Calu3 (cell line): ENCODE results near the gene CD37. TPM values are rescaled to one million over a fixed set of nuclear protein-coding genes. Genes with fewer than 3 reads are reported as not detected.
"Not testable (repeated sequence)": the region's sequence is repeated elsewhere in the genome, so short reads cannot be mapped to it uniquely, and the experiment has no call there.

Experiments used
- BruUV-seq: library from RNA; stranded (reverse); fragments of 400-500 nt; replicated peaks from 2 replicates; lab custom pipeline; 2021; lab: Mats Ljungman, UMichigan
- CTCF ChIA-PET: fragments of 300-600 bp; sonication (Branson Sonifier 250); formaldehyde crosslinking; loops from one replicate; lab custom pipeline; 2022; ENCODE audit warnings: antibody characterized with exemption; lab: Charles Lee
- DNase-seq: peaks from one replicate; pipeline ENCODE4 v3.0.0; 2022
- H3K27ac Mint-ChIP-seq: one replicate; pipeline ENCODE4 v1.8.0; 2022; ENCODE audit warnings: mixed read lengths; ENCODE audit not compliant: unreplicated experiment
- H3K27me3 Mint-ChIP-seq: one replicate; pipeline ENCODE4 v1.8.0; 2022; ENCODE audit warnings: mixed read lengths; ENCODE audit not compliant: unreplicated experiment
- H3K36me3 Mint-ChIP-seq: one replicate; pipeline ENCODE4 v1.8.0; 2022; ENCODE audit warnings: mild to moderate bottlenecking, moderate library complexity, mixed read lengths; ENCODE audit not compliant: insufficient read depth, unreplicated experiment
- H3K4me1 Mint-ChIP-seq: one replicate; pipeline ENCODE4 v1.8.0; 2022; ENCODE audit warnings: mild to moderate bottlenecking, low read depth, mixed read lengths; ENCODE audit not compliant: unreplicated experiment
- H3K4me3 Mint-ChIP-seq: one replicate; pipeline ENCODE4 v1.8.0; 2022; ENCODE audit warnings: mild to moderate bottlenecking, low read depth, moderate library complexity, mixed read lengths; ENCODE audit not compliant: unreplicated experiment
- H3K9me3 Mint-ChIP-seq: one replicate; pipeline ENCODE4 v1.8.0; 2022; ENCODE audit warnings: low read depth, mixed read lengths; ENCODE audit not compliant: unreplicated experiment
- intact Hi-C: fragments of 100-400 bp; cut with micrococcal nuclease; formaldehyde crosslinking; loops from one replicate; pipeline ENCODE4 v1.10.0; 2022; ENCODE audit not compliant: unreplicated experiment
- total RNA-seq: library from RNA; stranded (reverse); gene quantifications from 2 replicates; pipeline ENCODE4 v1.2.3, GENCODE V29; 2022
- TF ChIP-seq, protein P1 (sequence below): fragments of 200-600 bp; IDR thresholded peaks from one replicate; pipeline ENCODE4 v1.8.0; 2022; ENCODE audit warnings: antibody characterized with exemption; ENCODE audit not compliant: unreplicated experiment

The CD37 gene
- total RNA-seq, 1 experiment from 2014 or later: not detected

DNA sequence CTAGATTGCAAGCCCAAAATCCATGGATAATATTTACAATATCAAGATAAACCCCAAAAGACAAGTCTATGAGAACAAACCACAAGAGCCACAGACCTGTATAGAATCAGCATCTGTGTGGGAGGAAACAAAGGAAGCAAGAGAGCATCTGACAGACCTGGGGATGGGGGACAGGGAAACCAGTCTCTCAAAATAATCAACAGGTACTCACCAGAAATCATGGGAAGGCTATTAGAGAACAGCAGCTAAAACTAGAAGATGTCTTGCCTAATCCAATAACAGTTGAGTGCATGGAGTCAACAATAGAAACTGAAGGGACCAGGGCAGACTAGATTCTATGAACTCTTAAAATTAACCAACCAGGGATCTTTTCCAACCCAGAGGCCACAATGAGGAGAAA lies 18.9 kb upstream of the CD37 start:
- CTCF ChIA-PET: no interaction called here
- Mint-ChIP-seq H3K27me3 (peaks cover 46% of the 10 kb centered on the region), H3K4me1 (no peaks in the 10 kb centered on the region), H3K36me3 (no peaks in the 10 kb centered on the region), H3K4me3 (no peak overlapping the region), H3K27ac (no peak overlapping the region), H3K9me3 (peaks cover 7% of the 10 kb centered on the region)
- TF ChIP-seq, protein P1, sequence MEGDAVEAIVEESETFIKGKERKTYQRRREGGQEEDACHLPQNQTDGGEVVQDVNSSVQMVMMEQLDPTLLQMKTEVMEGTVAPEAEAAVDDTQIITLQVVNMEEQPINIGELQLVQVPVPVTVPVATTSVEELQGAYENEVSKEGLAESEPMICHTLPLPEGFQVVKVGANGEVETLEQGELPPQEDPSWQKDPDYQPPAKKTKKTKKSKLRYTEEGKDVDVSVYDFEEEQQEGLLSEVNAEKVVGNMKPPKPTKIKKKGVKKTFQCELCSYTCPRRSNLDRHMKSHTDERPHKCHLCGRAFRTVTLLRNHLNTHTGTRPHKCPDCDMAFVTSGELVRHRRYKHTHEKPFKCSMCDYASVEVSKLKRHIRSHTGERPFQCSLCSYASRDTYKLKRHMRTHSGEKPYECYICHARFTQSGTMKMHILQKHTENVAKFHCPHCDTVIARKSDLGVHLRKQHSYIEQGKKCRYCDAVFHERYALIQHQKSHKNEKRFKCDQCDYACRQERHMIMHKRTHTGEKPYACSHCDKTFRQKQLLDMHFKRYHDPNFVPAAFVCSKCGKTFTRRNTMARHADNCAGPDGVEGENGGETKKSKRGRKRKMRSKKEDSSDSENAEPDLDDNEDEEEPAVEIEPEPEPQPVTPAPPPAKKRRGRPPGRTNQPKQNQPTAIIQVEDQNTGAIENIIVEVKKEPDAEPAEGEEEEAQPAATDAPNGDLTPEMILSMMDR: no peak
- intact Hi-C loops: no loop called here
- no TSS peak for BruUV-seq
- no peak for DNase-seq

DNA sequence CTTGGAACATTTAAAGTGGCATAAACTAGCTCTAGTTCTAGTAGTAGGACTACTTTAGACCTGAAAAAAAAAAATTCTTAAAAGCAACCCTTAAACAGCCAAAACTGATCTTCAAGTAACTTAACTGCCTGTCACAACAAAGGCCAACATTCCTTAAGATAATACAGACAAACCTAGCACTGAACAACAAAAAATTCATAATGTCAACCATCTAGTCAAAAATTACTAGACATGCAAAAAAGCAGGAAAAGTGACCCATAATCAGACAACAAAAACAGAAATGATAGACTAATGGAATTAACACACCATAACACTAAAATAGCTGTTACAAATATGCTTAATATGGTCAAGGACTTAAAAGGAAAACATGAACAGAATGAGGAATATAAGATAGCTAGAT lies 16.9 kb upstream of the CD37 start:
- no peaks in the 10 kb centered on the region for H3K4me1 Mint-ChIP-seq
- BruUV-seq: no TSS peak

DNA sequence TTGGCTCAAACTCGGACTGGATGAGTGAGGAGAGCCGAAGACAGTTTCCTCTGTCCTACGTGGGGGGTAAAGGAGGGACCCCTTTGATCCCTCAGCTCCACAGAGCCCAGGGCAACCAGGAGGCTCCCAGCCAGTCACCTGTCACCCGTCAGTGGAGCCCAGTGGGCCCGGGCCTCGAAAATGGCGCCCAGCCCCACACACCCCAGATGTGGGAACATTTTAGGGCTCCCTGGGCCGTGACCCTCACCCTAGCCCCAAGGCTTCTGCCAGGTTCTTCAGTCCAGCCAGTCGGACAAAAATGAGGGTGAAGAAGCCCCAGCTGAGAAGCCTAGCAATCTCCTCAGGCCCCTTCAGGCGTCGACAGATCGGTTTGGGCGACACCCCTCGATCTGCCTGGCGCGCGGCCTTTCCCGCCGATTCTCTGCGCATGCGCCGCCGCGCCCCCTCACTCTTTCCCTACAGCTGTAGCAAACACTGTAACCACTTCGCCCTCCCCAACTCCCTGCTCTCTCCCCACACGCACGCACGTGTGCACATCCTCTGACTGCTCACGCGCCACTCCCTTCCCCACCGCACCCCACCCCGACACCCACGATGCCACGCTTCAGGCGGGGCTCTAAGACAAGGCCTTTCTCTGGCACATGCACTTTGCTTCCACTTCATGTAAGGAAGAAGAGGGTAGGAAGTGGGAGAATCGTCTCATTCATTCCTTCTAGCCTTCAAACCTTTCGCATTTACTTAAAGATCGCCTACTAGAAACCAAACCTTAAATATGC lies 10.2 kb upstream of the CD37 start, which contains the start of gene SLC6A16:
Gene SLC6A16, minus strand, starts transcription at position 391 of the 776 bp plus-strand sequence. CDS start 13,844 bp downstream, outside the sequence.
- no peak for DNase-seq
- peaks cover 3% of the 10 kb centered on the region for H3K9me3 Mint-ChIP-seq
- TF ChIP-seq, protein P1: no peak
- no peak within 1 kb of the TSS for H3K4me3 Mint-ChIP-seq
- intact Hi-C loops: no loop called here
- CTCF ChIA-PET: no interaction called here
- H3K4me1 Mint-ChIP-seq: no peaks in the 10 kb centered on the region
- no peaks in the 10 kb centered on the region for H3K36me3 Mint-ChIP-seq
- no TSS peak for BruUV-seq
- H3K27ac Mint-ChIP-seq: no peak within 1 kb of the TSS
- peaks cover 32% of the 10 kb centered on the region for H3K27me3 Mint-ChIP-seq

More for the DNA sequence above, 16.9 kb upstream of the CD37 start:
- TF ChIP-seq, protein P1: no peak
- Mint-ChIP-seq H3K27me3 (peaks cover 29% of the 10 kb centered on the region), H3K9me3 (peaks cover 7% of the 10 kb centered on the region), H3K4me3 (no peak overlapping the region), H3K36me3 (no peaks in the 10 kb centered on the region), H3K27ac (no peak overlapping the region)
- intact Hi-C loops: no loop called here
- no peak for DNase-seq
- CTCF ChIA-PET: interaction anchor here (0.6 to 1.1 kb wide), 5 partner anchors 17 to 1560 kb away, joined by 3 to 10 read pairs (median 4); no protein-coding TSS in a partner anchor

DNA sequence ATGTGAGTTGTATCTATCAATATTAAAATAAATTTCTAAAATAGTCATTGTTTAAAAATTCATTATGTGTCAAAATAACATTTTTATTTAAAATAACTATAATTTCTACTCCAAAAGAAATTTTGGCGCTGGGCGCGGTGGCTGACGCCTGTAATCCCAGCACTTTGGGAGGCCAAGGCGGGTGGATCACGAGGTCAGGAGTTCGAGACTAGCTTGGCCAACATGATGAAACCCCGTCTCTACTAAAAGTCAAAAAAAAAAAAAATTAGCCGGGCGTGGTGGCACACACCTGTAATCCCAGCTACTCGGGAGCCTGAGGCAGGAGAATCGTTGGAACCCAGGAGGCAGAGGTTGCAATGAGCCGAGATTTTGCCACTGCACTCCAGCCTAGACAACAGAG lies 9.4 kb upstream of the CD37 start:
- H3K4me3 Mint-ChIP-seq, H3K9me3 Mint-ChIP-seq, H3K27ac Mint-ChIP-seq, DNase-seq, H3K36me3 Mint-ChIP-seq, H3K4me1 Mint-ChIP-seq, CTCF ChIA-PET, intact Hi-C loops, BruUV-seq: not testable (repeated sequence)
- peaks cover 32% of the 10 kb centered on the region for H3K27me3 Mint-ChIP-seq
